Posterior vena cava (tissue), 2 donors: ENCODE measurements around the gene JARID2. TPM values are rescaled to one million over a fixed set of nuclear protein-coding genes. Genes with fewer than 3 reads are reported as not detected.

Experiments used
- DNase-seq: peaks from one replicate; pipeline ENCODE4 v3.0.0-alpha.2; 2020; ENCODE audit warnings: low spot score
- intact Hi-C, 2 donors: fragments of 100-400 bp; cut with DNase I; formaldehyde crosslinking; loops; one replicate each; pipeline versions ENCODE4 v1.14.1 to v1.14.2; 2022 to 2023
- total RNA-seq, 2 donors: library from RNA; stranded (reverse); fragmentation: NEBNext Ultra II Directional; extraction: Animal tissue kit (Norgen Biotek cat#: 25700); gene quantifications; one replicate each; pipeline ENCODE4 v1.2.1, GENCODE V29; 2021
- donor health status: DM: yes; HTN: yes; CAD: no.
- donor health status: DM: yes; HTN: yes; CAD: no.

Gene JARID2
- total RNA-seq, 2 donors from 2014 or later: 8.3 to 9.5 TPM

GRCh38 chr6:15301179-15302006 lies 55.5 kb downstream of the JARID2 start:
- DNase-seq: no peak
- intact Hi-C loops: no loop called here

GRCh38 chr6:15303162-15303919 lies 57.5 kb downstream of the JARID2 start:
- DNase-seq: no peak
- intact Hi-C loops: no loop called here

GRCh38 chr6:15303920-15304291 lies 58.0 kb downstream of the JARID2 start:
- DNase-seq: no peak
- intact Hi-C loops: no loop called here

GRCh38 chr6:15304337-15305042 lies 58.6 kb downstream of the JARID2 start:
- DNase-seq: no peak
- intact Hi-C loops: no loop called here

GRCh38 chr6:15305496-15305895 lies 59.6 kb downstream of the JARID2 start:
- intact Hi-C loops: no loop called here
- no peak for DNase-seq

- no peak for DNase-seq
- intact Hi-C loops: no loop called here
Measured at GRCh38 chr6:15305909-15306308, 60.0 kb downstream of the JARID2 start.

GRCh38 chr6:15308435-15309213 lies 62.8 kb downstream of the JARID2 start:
- no peak for DNase-seq
- intact Hi-C loops: no loop called here

- DNase-seq: no peak
- intact Hi-C loops: no loop called here
Measured at GRCh38 chr6:15309611-15310283, 63.9 kb downstream of the JARID2 start.

- no peak for DNase-seq
- intact Hi-C loops: no loop called here
Measured at GRCh38 chr6:15310680-15311079, 64.8 kb downstream of the JARID2 start.

GRCh38 chr6:15312500-15312899 lies 66.6 kb downstream of the JARID2 start:
- intact Hi-C loops: no loop called here
- no peak for DNase-seq

GRCh38 chr6:15313367-15313766 lies 67.5 kb downstream of the JARID2 start:
- no peak for DNase-seq
- intact Hi-C loops: no loop called here

GRCh38 chr6:15316754-15317153 lies 70.9 kb downstream of the JARID2 start:
- no peak for DNase-seq
- intact Hi-C loops: no loop called here

- DNase-seq: no peak
- intact Hi-C loops: no loop called here
Measured at GRCh38 chr6:15317251-15317650, 71.4 kb downstream of the JARID2 start.

GRCh38 chr6:15317934-15318902 lies 72.3 kb downstream of the JARID2 start:
- no peak for DNase-seq
- intact Hi-C loops: no loop called here

- DNase-seq: no peak
- intact Hi-C loops: no loop called here
Measured at GRCh38 chr6:15319677-15320076, 73.8 kb downstream of the JARID2 start.

GRCh38 chr6:15320693-15321092 lies 74.8 kb downstream of the JARID2 start:
- intact Hi-C loops: no loop called here
- DNase-seq: no peak

- no peak for DNase-seq
- intact Hi-C loops: no loop called here
Measured at GRCh38 chr6:15322184-15322583, 76.3 kb downstream of the JARID2 start.
